K562 (cell line): Measurements from ENCODE around the gene ITGA6. TPM values are rescaled to one million over a fixed set of nuclear protein-coding genes. Genes with fewer than 3 reads are reported as not detected.

Experiments
- ARHGAP35 ChIP-seq: fragments of 450-650 bp; IDR thresholded peaks from 2 replicates; pipeline ENCODE4 v1.6.1; 2018; ENCODE audit not compliant: partially characterized antibody
- ATF1 ChIP-seq, 2 experiments: fragments of 450-650 bp in 1 of 2; IDR thresholded peaks; 2 replicates each; pipeline ENCODE4 v1.6.1; 2016; ENCODE audit warnings: missing compliant biosample characterization in 1 of 2, missing genetic modification characterization in 1 of 2
- CEBPG ChIP-seq, 3 experiments: fragments of 200-800 bp in 1 of 3; sonication (Bioruptor generic) in 1 of 3; sonication (generic) in 1 of 3; formaldehyde crosslinking in 1 of 3; IDR thresholded peaks in 2 of 3; conservative IDR thresholded peaks in 1 of 3; 2 replicates each; pipeline versions ENCODE4 v1.6.1 to v1.8.0; 2016 to 2022; ENCODE audit warnings: missing compliant biosample characterization in 2 of 3, missing genetic modification characterization in 2 of 3, mild to moderate bottlenecking in 1 of 3, missing genetic modification reagents in 1 of 3
- CREM ChIP-seq: IDR thresholded peaks from 2 replicates; pipeline ENCODE4 v1.6.1; 2014; ENCODE audit warnings: antibody characterized with exemption, low read depth
- E2F6 ChIP-seq, 2 experiments: IDR thresholded peaks; 2 replicates each; pipeline ENCODE4 v1.6.1; 2011; ENCODE audit warnings: borderline replicate concordance in 1 of 2, control low read depth in 1 of 2, low read depth in 1 of 2, low read length in 1 of 2, mild to moderate bottlenecking in 1 of 2, mixed read lengths in 1 of 2, moderate library complexity in 1 of 2; ENCODE audit not compliant: insufficient read depth in 1 of 2, insufficient read length in 1 of 2, poor library complexity in 1 of 2, severe bottlenecking in 1 of 2; ENCODE audit errors: extremely low read depth in 1 of 2
- HDAC2 ChIP-seq: fragments of 450-650 bp; IDR thresholded peaks from 2 replicates; pipeline ENCODE4 v1.6.1; 2016; ENCODE audit warnings: mild to moderate bottlenecking
- JUN ChIP-seq, 2 experiments: sonication (generic) in 1 of 2; formaldehyde crosslinking in 1 of 2; IDR thresholded peaks; 2 replicates each; pipeline versions ENCODE4 v1.6.1 to v1.8.0; 2012 to 2022; ENCODE audit warnings: borderline replicate concordance in 2 of 2, mild to moderate bottlenecking in 2 of 2, improper control_type of control experiment in 1 of 2, low read depth in 1 of 2, low read length in 1 of 2, missing genetic modification reagents in 1 of 2
- MGA ChIP-seq: fragments of 450-650 bp; IDR thresholded peaks from 2 replicates; pipeline ENCODE4 v1.6.1; 2016; ENCODE audit warnings: mild to moderate bottlenecking, moderate library complexity
- PREB ChIP-seq: sonication (generic); formaldehyde crosslinking; IDR thresholded peaks from 2 replicates; pipeline ENCODE4 v1.8.1; 2023; ENCODE audit warnings: mild to moderate bottlenecking, missing genetic modification reagents
- SMARCC2 ChIP-seq: fragments of 450-650 bp; IDR thresholded peaks from 2 replicates; pipeline ENCODE4 v1.6.1; 2017; ENCODE audit warnings: antibody characterized with exemption, moderate library complexity, mild to moderate bottlenecking, low read depth
- polyA plus RNA-seq, 8 experiments: library from polyadenylated mRNA; depleted of rRNA in 4 of 8; stranded (reverse) in 5 of 8; unstranded in 3 of 8; fragments of >200 nt; fragmentation: Nextera tagmentation in 2 of 8; fragmentation: Illumina TruSeq in 1 of 8; extraction: Ambion mirVana in 2 of 8; extraction: Trizol in 1 of 8; gene quantifications; 2 replicates each; pipeline versions ENCODE4 v1.2.1 to v1.2.3, GENCODE V29; 2011 to 2014; ENCODE audit warnings: inconsistent platforms in 1 of 8, missing spikeins in 1 of 8
- total RNA-seq, 7 experiments: library from RNA; depleted of rRNA in 6 of 7; stranded (reverse); fragments of >200 nt in 6 of 7; fragmentation: Illumina TruSeq in 2 of 7; extraction: Trizol in 2 of 7; gene quantifications; 2 replicates each; pipeline versions ENCODE4 v1.2.1 to v1.2.3, GENCODE V29; 2011 to 2021; ENCODE audit warnings: low replicate concordance in 1 of 7

Gene ITGA6
- total and polyA plus RNA-seq, 9 of the 15 experiments (the other 6 are each of a cell fraction or from before 2014, with no cell fraction given), result 0.01 to 0.29 (median 0.05) TPM; not detected in 5

GRCh38 chr2:172465417-172466334 is 38.3 kb downstream of the ITGA6 start (continued):
- TF ChIP-seq E2F6 (IDR thresholded peaks at IDR 0.05; ENCODE audit: borderline replicate concordance in 1 of 2, extremely low read depth in 1 of 2, insufficient read depth in 1 of 2, insufficient read length in 1 of 2, low read depth in 1 of 2, low read length in 1 of 2, poor library complexity in 1 of 2, severe bottlenecking in 1 of 2) (peak in 1 of 2 experiments; percentile 73), CREM (peak; percentile 37; the same call in 1 of the 2 replicates), ATF1 (CRISPR knock-in tag; IDR thresholded peaks at IDR 0.05) (no peak), ATF1 (tag; IDR thresholded peaks at IDR 0.05) (peak; percentile 61), MGA (peak; percentile 68), SMARCC2 (no peak), HDAC2 (peak; percentile 65; the same call in 1 of the 2 replicates), ARHGAP35 (no peak), PREB (CRISPR knock-in tag) (no peak), JUN (IDR thresholded peaks at IDR 0.05; ENCODE audit: borderline replicate concordance, low read depth, low read length) (0 out of 2 replicates have a peak, but pooled peaks have one; percentile 31), JUN (CRISPR knock-in tag; IDR thresholded peaks at IDR 0.05; ENCODE audit: borderline replicate concordance) (no peak), CEBPG (CRISPR knock-in tag; IDR thresholded peaks at IDR 0.05) (peak; percentile 38; the same call in 1 of the 2 replicates), CEBPG (tag; conservative IDR thresholded peaks at IDR 0.05 in 1 of 2, IDR thresholded peaks at IDR 0.05 in 1 of 2) (no peak)
